Measurements from ENCODE around the gene RNF26. TPM values are rescaled to one million over a fixed set of nuclear protein-coding genes. Genes with fewer than 3 reads are reported as not detected.

The RNF26 gene
- total and polyA plus RNA-seq, 10 of the 15 experiments (the other 5 are each of a cell fraction or from before 2014, with no cell fraction given) = 2.8 to 54.5 (median 17.7) TPM

GRCh38 chr11:119356349-119357031 is 22.2 kb downstream of the RNF26 start (continued):
- TF ChIP-seq RAD21 (IDR thresholded peaks at IDR 0.05; ENCODE audit: insufficient read depth, low read depth, low read length) (peak; percentile 72), BHLHE40 (IDR thresholded peaks at IDR 0.05; ENCODE audit: borderline replicate concordance in 1 of 2, low read depth in 2 of 2, low read length in 1 of 2) (peak in 1 of 2 experiments; percentile 35; a peak in 1 of 4 replicates), MTA3 (IDR thresholded peaks at IDR 0.05; ENCODE audit: borderline replicate concordance, low read length) (no peak), HDGF (IDR thresholded peaks at IDR 0.05) (0 out of 2 replicates have a peak, but pooled peaks have one; percentile 39), RBBP5 (conservative IDR thresholded peaks at IDR 0.05) (no peak), SMC3 (IDR thresholded peaks at IDR 0.05; ENCODE audit: borderline replicate concordance, low read length) (peak; percentile 85)

GRCh38 chr11:119357074-119357473 is 22.7 kb downstream of the RNF26 start:
- intact Hi-C loops (cut with micrococcal nuclease; ENCODE audit: unreplicated experiment) (no loop called here), in situ Hi-C loops (cut with MboI) (loop anchor here (5.0 kb wide), 1 partner anchor 115 kb away; no protein-coding TSS in a partner anchor)
- 0 out of 2 replicates have a peak, but pooled peaks cover 2% of the 10 kb centered on the region for H4K20me1 ChIP-seq (ENCODE audit: control insufficient read depth, insufficient read depth)
- H3K36me3 ChIP-seq (ENCODE audit: control insufficient read depth in 2 of 2, insufficient read depth in 2 of 2, low read length in 1 of 2) = no peaks in the 10 kb centered on the region
- SMC1A ChIA-PET (ENCODE audit: uncharacterized antibody, unreplicated experiment) = interaction anchor here (1.2 to 3.3 kb wide), 4 partner anchors 12 to 118 kb away, joined by 3 to 32 read pairs (median 19); partner anchors contain the start of gene USP2
- H2AFZ ChIP-seq (ENCODE audit: control insufficient read depth, low read depth, low read length) = no peak overlapping the region
- WGBS (ENCODE audit: insufficient coverage, insufficient replicate concordance, low lambda C conversion rate, missing lambda C conversion rate) = 77% methylated on average over 8 of the region's 13 CpGs
- POLR2A ChIA-PET = interaction anchor here (0.8 to 0.9 kb wide), 2 partner anchors 8 to 24 kb away, joined by 3 to 5 read pairs; no protein-coding TSS in a partner anchor
- H3K4me3 ChIP-seq = no peak overlapping the region
- BruUV-seq (replicated peaks) = no TSS peak
- H3K79me2 ChIP-seq (ENCODE audit: control insufficient read depth, insufficient read depth, low read length) = no peaks in the 10 kb centered on the region
- FAIRE-seq = no peak
- peaks cover 2 to 4% of the 10 kb centered on the region in 2 experiments; a peak in 3 of 4 replicates for H3K27me3 ChIP-seq (replicated peaks in 1 of 2; ENCODE audit: control insufficient read depth in 2 of 2, insufficient read depth in 2 of 2, low read length in 1 of 2)
- no peak for ATAC-seq
- peaks cover 10% of the 10 kb centered on the region for H3K4me1 ChIP-seq (ENCODE audit: control insufficient read depth, insufficient read depth, low read length)
- H3K9me3 ChIP-seq (replicated peaks; ENCODE audit: control insufficient read depth, insufficient read depth, low read length) = no peaks in the 10 kb centered on the region
- RAD21 ChIA-PET (ENCODE audit: unreplicated experiment) = interaction anchor here (0.6 to 4.5 kb wide), 3 partner anchors 18 to 177 kb away, joined by 3 to 49 read pairs (median 47); no protein-coding TSS in a partner anchor
- CTCF ChIA-PET = interaction anchor here (0.7 to 4.8 kb wide), 16 partner anchors 8 to 756 kb away, joined by 3 to 183 read pairs (median 4); partner anchors contain the start of genes NECTIN1 and USP2
- no peak for DNase-seq (ENCODE audit: low read depth, low spot score)
- no peak overlapping the region for H3K27ac ChIP-seq (ENCODE audit: control insufficient read depth, insufficient read depth)
- H3K4me2 ChIP-seq (ENCODE audit: control insufficient read depth, insufficient read depth) = no peak overlapping the region
- no peak overlapping the region for H3K9ac ChIP-seq (ENCODE audit: control insufficient read depth, insufficient read depth, low read length)
- TF ChIP-seq SMARCA5 (IDR thresholded peaks at IDR 0.05) = no peak
- TF ChIP-seq SREBF1 (IDR thresholded peaks at IDR 0.05; ENCODE audit: low read length) = no peak
- TF ChIP-seq MLLT1 (IDR thresholded peaks at IDR 0.05) = no peak
- no peak for TF ChIP-seq E2F4 (IDR thresholded peaks at IDR 0.05; ENCODE audit: low read depth, low read length)
- TF ChIP-seq MEF2B (IDR thresholded peaks at IDR 0.05; ENCODE audit: partially characterized antibody, poor library complexity, severe bottlenecking) = no peak
- TF ChIP-seq FOS (IDR thresholded peaks at IDR 0.05; ENCODE audit: borderline replicate concordance, extremely low read depth, insufficient read length) = no peak
- TF ChIP-seq STAT3 (IDR thresholded peaks at IDR 0.05; ENCODE audit: low read depth, low read length) = no peak
- TF ChIP-seq KDM1A (IDR thresholded peaks at IDR 0.05; ENCODE audit: borderline replicate concordance) = no peak
- no peak for TF ChIP-seq SRF (IDR thresholded peaks at IDR 0.05; ENCODE audit: low read depth in 2 of 2, low read length in 2 of 2)
